ENCODE measurements around the gene MYPOP. TPM values are rescaled to one million over a fixed set of nuclear protein-coding genes. Genes with fewer than 3 reads are reported as not detected.
A peak's percentile ranks its signal among the peaks of the same experiment; 100 is the strongest.

MYPOP gene
- total and polyA plus RNA-seq, 2 of the 13 experiments (the other 11 are each of a cell fraction or from before 2014, with no cell fraction given) = 2.3 to 2.7 TPM

GRCh38 chr19:45884682-45885555, 17.5 kb downstream of the MYPOP start (continued):
- TF ChIP-seq SNAPC2 (CRISPR knock-in tag; IDR thresholded peaks at IDR 0.05) (no peak), NFE2L1 (CRISPR knock-in tag; IDR thresholded peaks at IDR 0.05; ENCODE audit: borderline replicate concordance) (no peak), GZF1 (CRISPR knock-in tag; IDR thresholded peaks at IDR 0.05) (no peak), MTERF4 (CRISPR knock-in tag; IDR thresholded peaks at IDR 0.05) (no peak), FOXC1 (CRISPR knock-in tag; IDR thresholded peaks at IDR 0.05; ENCODE audit: borderline replicate concordance) (no peak), ZBTB34 (CRISPR knock-in tag; IDR thresholded peaks at IDR 0.05) (no peak), GABPB1 (CRISPR knock-in tag; IDR thresholded peaks at IDR 0.05) (peak; percentile 61; the same call in 1 of the 2 replicates), PHF5A (CRISPR knock-in tag; IDR thresholded peaks at IDR 0.05; ENCODE audit: low read depth, unreplicated experiment) (no peak), ZNF225 (CRISPR knock-in tag; IDR thresholded peaks at IDR 0.05) (no peak), ZFP91 (CRISPR knock-in tag; IDR thresholded peaks at IDR 0.05; ENCODE audit: borderline replicate concordance) (peak; percentile 32), SOX5 (CRISPR knock-in tag; IDR thresholded peaks at IDR 0.05; ENCODE audit: borderline replicate concordance) (no peak), RFX3 (CRISPR knock-in tag; IDR thresholded peaks at IDR 0.05) (no peak), DPF2 (CRISPR knock-in tag; IDR thresholded peaks at IDR 0.05; ENCODE audit: borderline replicate concordance, low read depth) (no peak), TBX2 (CRISPR knock-in tag; IDR thresholded peaks at IDR 0.05; ENCODE audit: borderline replicate concordance) (no peak), ZNF761 (CRISPR knock-in tag; conservative IDR thresholded peaks at IDR 0.05) (no peak), ZBTB7B (CRISPR knock-in tag; IDR thresholded peaks at IDR 0.05) (0 out of 2 replicates have a peak, but pooled peaks have one; percentile 12), ZFP37 (CRISPR knock-in tag; IDR thresholded peaks at IDR 0.05; ENCODE audit: borderline replicate concordance) (no peak), TEF (CRISPR knock-in tag; IDR thresholded peaks at IDR 0.05) (no peak), ZC3H13 (CRISPR knock-in tag; IDR thresholded peaks at IDR 0.05) (peak; percentile 90), SAP130 (CRISPR knock-in tag; IDR thresholded peaks at IDR 0.05; ENCODE audit: low read depth) (peak; percentile 45), ZSCAN22 (CRISPR knock-in tag; IDR thresholded peaks at IDR 0.05) (no peak), PRPF4 (IDR thresholded peaks at IDR 0.05; ENCODE audit: low read depth, low read length, poor library complexity, severe bottlenecking) (peak; percentile 63), ZNF101 (CRISPR knock-in tag; IDR thresholded peaks at IDR 0.05; ENCODE audit: borderline replicate concordance, low read depth) (no peak), GATAD2A (CRISPR knock-in tag; IDR thresholded peaks at IDR 0.05) (no peak), ZNF652 (CRISPR knock-in tag; IDR thresholded peaks at IDR 0.05; ENCODE audit: borderline replicate concordance, low read depth) (no peak), ZNF879 (CRISPR knock-in tag; IDR thresholded peaks at IDR 0.05) (0 out of 2 replicates have a peak, but pooled peaks have one; percentile 5), RAD21 (CRISPR knock-in tag; IDR thresholded peaks at IDR 0.05) (0 out of 2 replicates have a peak, but pooled peaks have one; percentile 7)
